Cardiac fibroblast (primary cell): Measurements from ENCODE around the gene TFEB.

Experiments used
- DNase-seq, 2 donors: peaks; one replicate each; pipeline versions ENCODE4 v3.0.0 to v3.0.0-alpha.2; 2010; ENCODE audit warnings: low read depth in 2 of 2
- H3K4me3 ChIP-seq, 2 donors: replicated peaks in 1 of 2; 1 replicate in 1 of 2; 2 replicates in 1 of 2; pipeline ENCODE4 v1.5.1; 2011; ENCODE audit warnings: low read depth in 2 of 2, low read length in 2 of 2, mild to moderate bottlenecking in 2 of 2, moderate library complexity in 1 of 2
- CTCF ChIP-seq: IDR thresholded peaks from one replicate; pipeline ENCODE4 v1.5.1; 2011; ENCODE audit warnings: low read depth, mild to moderate bottlenecking, low read length, inconsistent platforms

Gene TFEB

GRCh38 chr6:41722969-41723529, 12.4 kb downstream of the TFEB start:
- peak in 1 of 2 donors; percentile 13 for DNase-seq
- peak overlapping the region in 1 of 2 donors; percentile 41 for H3K4me3 ChIP-seq
- TF ChIP-seq CTCF = no peak

- no peak for DNase-seq
- TF ChIP-seq CTCF = no peak
- H3K4me3 ChIP-seq = no peak overlapping the region
These were observed 14.0 kb downstream of the TFEB start for GRCh38 chr6:41721414-41721813.

GRCh38 chr6:41720783-41721182, 14.6 kb downstream of the TFEB start:
- no peak for TF ChIP-seq CTCF
- no peak overlapping the region for H3K4me3 ChIP-seq
- DNase-seq = no peak

- TF ChIP-seq CTCF = no peak
- no peak overlapping the region for H3K4me3 ChIP-seq
- DNase-seq = no peak
These were observed 15.2 kb downstream of the TFEB start for GRCh38 chr6:41720262-41720620.

- no peak for DNase-seq
- no peak for TF ChIP-seq CTCF
- no peak overlapping the region for H3K4me3 ChIP-seq
These were observed 15.8 kb downstream of the TFEB start for GRCh38 chr6:41719436-41720261.

GRCh38 chr6:41718828-41719227, 16.6 kb downstream of the TFEB start:
- no peak for TF ChIP-seq CTCF
- no peak overlapping the region for H3K4me3 ChIP-seq
- DNase-seq = no peak
